Measurements from ENCODE around the gene CYP39A1.

DNA sequence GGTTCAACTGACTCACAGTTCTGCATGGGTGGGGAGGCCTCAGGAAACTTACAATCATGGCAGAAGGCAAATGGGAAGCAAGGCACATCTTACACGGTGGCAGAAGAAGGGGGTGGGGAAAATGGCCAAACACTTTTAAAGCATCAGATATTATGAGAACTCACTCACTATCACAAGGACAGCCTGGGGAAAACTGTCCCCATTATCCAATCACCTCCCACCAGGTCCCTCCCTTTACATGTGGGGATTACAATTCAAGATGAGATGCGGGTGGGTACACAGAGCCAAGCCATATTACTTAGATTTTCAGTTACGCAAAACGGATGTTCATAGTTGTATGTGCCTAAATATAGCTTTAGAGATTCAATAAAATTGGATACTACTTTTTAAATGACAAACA is 25.6 kb downstream of the CYP39A1 start:
- TF ChIP-seq POLR2AphosphoS5 (IDR thresholded peaks at IDR 0.05; ENCODE audit: low read depth, low read length) (no peak), SPI1 (IDR thresholded peaks at IDR 0.05; ENCODE audit: low read depth, low read length) (no peak)

Measured in GM12891 (cell line).